WTC11 (cell line): Measurements from ENCODE around the gene STON2. TPM values are rescaled to one million over a fixed set of nuclear protein-coding genes. Genes with fewer than 3 reads are reported as not detected.
A peak's percentile ranks its signal among the peaks of the same experiment; 100 is the strongest.

Source experiments
- CREB1 ChIP-seq: sonication (generic); formaldehyde crosslinking; IDR thresholded peaks from 2 replicates; pipeline ENCODE4 v1.8.0; 2023; ENCODE audit warnings: mild to moderate bottlenecking, missing genetic modification reagents
- CREM ChIP-seq: sonication (generic); formaldehyde crosslinking; IDR thresholded peaks from 2 replicates; pipeline ENCODE4 v1.8.1; 2022; ENCODE audit warnings: mild to moderate bottlenecking, missing genetic modification reagents, moderate library complexity
- E2F1 ChIP-seq: sonication (generic); formaldehyde crosslinking; IDR thresholded peaks from 2 replicates; pipeline ENCODE4 v1.8.0; 2022; ENCODE audit warnings: mild to moderate bottlenecking, missing genetic modification reagents
- EMX1 ChIP-seq: fragments of 250-450 bp; sonication (Bioruptor Pico); IDR thresholded peaks from 2 replicates; pipeline ENCODE4 v1.8.0; 2021; ENCODE audit warnings: mild to moderate bottlenecking
- ETV6 ChIP-seq: sonication (generic); formaldehyde crosslinking; IDR thresholded peaks from 2 replicates; pipeline ENCODE4 v1.8.1; 2022; ENCODE audit warnings: mild to moderate bottlenecking, missing genetic modification reagents
- HMGA2 ChIP-seq: fragments of 250-450 bp; sonication (Bioruptor Pico); IDR thresholded peaks from 2 replicates; pipeline ENCODE4 v1.4.0; 2021; ENCODE audit warnings: mild to moderate bottlenecking, moderate library complexity
- IRF2 ChIP-seq: sonication (generic); formaldehyde crosslinking; IDR thresholded peaks from 2 replicates; pipeline ENCODE4 v1.8.0; 2022; ENCODE audit warnings: low read depth, missing genetic modification reagents, borderline replicate concordance
- NFYB ChIP-seq: sonication (generic); formaldehyde crosslinking; conservative IDR thresholded peaks from 2 replicates; pipeline ENCODE4 v1.8.0; 2022; ENCODE audit warnings: low read depth, missing genetic modification reagents
- NR3C1 ChIP-seq: sonication (generic); formaldehyde crosslinking; conservative IDR thresholded peaks from 2 replicates; pipeline ENCODE4 v1.8.1; 2023; ENCODE audit warnings: low read depth, mild to moderate bottlenecking, missing genetic modification reagents
- PRRX2 ChIP-seq: fragments of 250-450 bp; sonication (Bioruptor Pico); IDR thresholded peaks from 2 replicates; pipeline ENCODE4 v1.8.0; 2021; ENCODE audit warnings: mild to moderate bottlenecking
- RELA ChIP-seq: sonication (generic); formaldehyde crosslinking; IDR thresholded peaks from 2 replicates; pipeline ENCODE4 v1.8.1; 2022; ENCODE audit warnings: missing genetic modification reagents, mild to moderate bottlenecking, borderline replicate concordance
- SMAD3 ChIP-seq: sonication (generic); formaldehyde crosslinking; IDR thresholded peaks from 2 replicates; pipeline ENCODE4 v1.8.0; 2022; ENCODE audit warnings: missing genetic modification reagents, mild to moderate bottlenecking, borderline replicate concordance
- SOX15 ChIP-seq: fragments of 250-450 bp; sonication (Bioruptor Pico); IDR thresholded peaks from 2 replicates; pipeline ENCODE4 v1.9.0; 2021; ENCODE audit warnings: mild to moderate bottlenecking
- TCF7 ChIP-seq: sonication (generic); formaldehyde crosslinking; IDR thresholded peaks from 2 replicates; pipeline ENCODE4 v1.8.0; 2022; ENCODE audit warnings: mild to moderate bottlenecking, low read depth, missing genetic modification reagents, moderate library complexity
- TEAD1 ChIP-seq: sonication (generic); formaldehyde crosslinking; IDR thresholded peaks from 2 replicates; pipeline ENCODE4 v1.8.0; 2022; ENCODE audit warnings: mild to moderate bottlenecking, missing genetic modification reagents
- TP53 ChIP-seq: sonication (generic); formaldehyde crosslinking; IDR thresholded peaks from 2 replicates; pipeline ENCODE4 v1.8.1; 2023; ENCODE audit warnings: mild to moderate bottlenecking, missing genetic modification reagents
- USF1 ChIP-seq: sonication (generic); formaldehyde crosslinking; IDR thresholded peaks from 2 replicates; pipeline ENCODE4 v1.8.0; 2022; ENCODE audit warnings: mild to moderate bottlenecking, missing genetic modification reagents
- ZNF121 ChIP-seq: sonication (generic); formaldehyde crosslinking; IDR thresholded peaks from 2 replicates; pipeline ENCODE4 v1.8.0; 2023; ENCODE audit warnings: missing genetic modification reagents
- ZNF138 ChIP-seq: sonication (generic); formaldehyde crosslinking; conservative IDR thresholded peaks from 2 replicates; pipeline ENCODE4 v1.8.1; 2022; ENCODE audit warnings: mild to moderate bottlenecking, moderate library complexity, missing genetic modification reagents
- ZNF219 ChIP-seq: sonication (generic); formaldehyde crosslinking; IDR thresholded peaks from 2 replicates; pipeline ENCODE4 v1.8.0; 2023; ENCODE audit warnings: missing genetic modification reagents, mild to moderate bottlenecking, borderline replicate concordance
- ZNF232 ChIP-seq: sonication (generic); formaldehyde crosslinking; IDR thresholded peaks from 2 replicates; pipeline ENCODE4 v1.8.0; 2022; ENCODE audit warnings: mild to moderate bottlenecking, missing genetic modification reagents
- ZNF263 ChIP-seq: sonication (generic); formaldehyde crosslinking; IDR thresholded peaks from 2 replicates; pipeline ENCODE4 v1.8.1; 2022; ENCODE audit warnings: low read depth, mild to moderate bottlenecking, moderate library complexity, missing genetic modification reagents
- ZNF317 ChIP-seq: sonication (generic); formaldehyde crosslinking; IDR thresholded peaks from 2 replicates; pipeline ENCODE4 v1.8.1; 2023; ENCODE audit warnings: low read depth, mild to moderate bottlenecking, moderate library complexity, missing genetic modification reagents, borderline replicate concordance
- total RNA-seq: library from RNA; stranded (reverse); gene quantifications from 3 replicates; pipeline ENCODE4 v1.2.3, GENCODE V29; 2021
- TF ChIP-seq, protein P1 (sequence below): sonication (generic); formaldehyde crosslinking; IDR thresholded peaks from 2 replicates; pipeline ENCODE4 v1.8.1; 2023; ENCODE audit warnings: mild to moderate bottlenecking, missing genetic modification reagents
- TF ChIP-seq, protein P2 (sequence below): sonication (generic); formaldehyde crosslinking; conservative IDR thresholded peaks from 2 replicates; pipeline ENCODE4 v1.8.1; 2022; ENCODE audit warnings: mild to moderate bottlenecking, missing genetic modification reagents
- TF ChIP-seq, protein P3 (sequence below): sonication (generic); formaldehyde crosslinking; IDR thresholded peaks from 2 replicates; pipeline ENCODE4 v1.8.0; 2023; ENCODE audit warnings: mild to moderate bottlenecking, missing genetic modification reagents
- TF ChIP-seq, protein P4 (sequence below): sonication (generic); formaldehyde crosslinking; IDR thresholded peaks from 2 replicates; pipeline ENCODE4 v1.8.1; 2022; ENCODE audit warnings: missing genetic modification reagents, borderline replicate concordance
- TF ChIP-seq, protein P5 (sequence below): fragments of 250-450 bp; sonication (Bioruptor Pico); IDR thresholded peaks from 2 replicates; pipeline ENCODE4 v2.1.2; 2022; ENCODE audit warnings: mild to moderate bottlenecking, moderate library complexity
- TF ChIP-seq, protein P6 (sequence below): fragments of 200-600 bp; IDR thresholded peaks from 2 replicates; pipeline ENCODE4 v1.8.0; 2022; ENCODE audit warnings: antibody characterized with exemption
- TF ChIP-seq, protein P7 (sequence below): sonication (generic); formaldehyde crosslinking; IDR thresholded peaks from 2 replicates; pipeline ENCODE4 v1.8.0; 2023; ENCODE audit warnings: missing genetic modification reagents

STON2 gene
- total RNA-seq, 1 experiment from 2014 or later, result 69.2 TPM

DNA sequence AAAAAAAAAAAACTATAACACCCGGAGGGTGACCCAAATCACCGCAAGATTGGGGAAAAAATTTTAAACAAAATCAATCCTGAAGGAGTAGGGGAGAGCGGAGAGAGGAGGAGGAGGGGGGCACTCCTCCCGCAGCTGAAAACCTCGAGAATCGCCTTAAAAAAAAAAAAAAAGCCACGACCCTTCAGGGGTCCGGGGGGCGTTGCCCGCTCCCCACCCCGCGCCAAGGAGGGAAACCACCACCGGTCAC lies 179.6 kb downstream of the STON2 start (continued):
- TF ChIP-seq, protein P1, sequence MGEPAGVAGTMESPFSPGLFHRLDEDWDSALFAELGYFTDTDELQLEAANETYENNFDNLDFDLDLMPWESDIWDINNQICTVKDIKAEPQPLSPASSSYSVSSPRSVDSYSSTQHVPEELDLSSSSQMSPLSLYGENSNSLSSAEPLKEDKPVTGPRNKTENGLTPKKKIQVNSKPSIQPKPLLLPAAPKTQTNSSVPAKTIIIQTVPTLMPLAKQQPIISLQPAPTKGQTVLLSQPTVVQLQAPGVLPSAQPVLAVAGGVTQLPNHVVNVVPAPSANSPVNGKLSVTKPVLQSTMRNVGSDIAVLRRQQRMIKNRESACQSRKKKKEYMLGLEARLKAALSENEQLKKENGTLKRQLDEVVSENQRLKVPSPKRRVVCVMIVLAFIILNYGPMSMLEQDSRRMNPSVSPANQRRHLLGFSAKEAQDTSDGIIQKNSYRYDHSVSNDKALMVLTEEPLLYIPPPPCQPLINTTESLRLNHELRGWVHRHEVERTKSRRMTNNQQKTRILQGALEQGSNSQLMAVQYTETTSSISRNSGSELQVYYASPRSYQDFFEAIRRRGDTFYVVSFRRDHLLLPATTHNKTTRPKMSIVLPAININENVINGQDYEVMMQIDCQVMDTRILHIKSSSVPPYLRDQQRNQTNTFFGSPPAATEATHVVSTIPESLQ (CRISPR knock-in tag), result no peak
- TF ChIP-seq ZNF138 (CRISPR knock-in tag), result no peak
- TF ChIP-seq, protein P2, sequence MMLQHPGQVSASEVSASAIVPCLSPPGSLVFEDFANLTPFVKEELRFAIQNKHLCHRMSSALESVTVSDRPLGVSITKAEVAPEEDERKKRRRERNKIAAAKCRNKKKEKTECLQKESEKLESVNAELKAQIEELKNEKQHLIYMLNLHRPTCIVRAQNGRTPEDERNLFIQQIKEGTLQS, result no peak
- no peak for TF ChIP-seq USF1 (CRISPR knock-in tag)
- no peak for TF ChIP-seq PRRX2 (CRISPR knock-in tag)
- TF ChIP-seq, protein P3, sequence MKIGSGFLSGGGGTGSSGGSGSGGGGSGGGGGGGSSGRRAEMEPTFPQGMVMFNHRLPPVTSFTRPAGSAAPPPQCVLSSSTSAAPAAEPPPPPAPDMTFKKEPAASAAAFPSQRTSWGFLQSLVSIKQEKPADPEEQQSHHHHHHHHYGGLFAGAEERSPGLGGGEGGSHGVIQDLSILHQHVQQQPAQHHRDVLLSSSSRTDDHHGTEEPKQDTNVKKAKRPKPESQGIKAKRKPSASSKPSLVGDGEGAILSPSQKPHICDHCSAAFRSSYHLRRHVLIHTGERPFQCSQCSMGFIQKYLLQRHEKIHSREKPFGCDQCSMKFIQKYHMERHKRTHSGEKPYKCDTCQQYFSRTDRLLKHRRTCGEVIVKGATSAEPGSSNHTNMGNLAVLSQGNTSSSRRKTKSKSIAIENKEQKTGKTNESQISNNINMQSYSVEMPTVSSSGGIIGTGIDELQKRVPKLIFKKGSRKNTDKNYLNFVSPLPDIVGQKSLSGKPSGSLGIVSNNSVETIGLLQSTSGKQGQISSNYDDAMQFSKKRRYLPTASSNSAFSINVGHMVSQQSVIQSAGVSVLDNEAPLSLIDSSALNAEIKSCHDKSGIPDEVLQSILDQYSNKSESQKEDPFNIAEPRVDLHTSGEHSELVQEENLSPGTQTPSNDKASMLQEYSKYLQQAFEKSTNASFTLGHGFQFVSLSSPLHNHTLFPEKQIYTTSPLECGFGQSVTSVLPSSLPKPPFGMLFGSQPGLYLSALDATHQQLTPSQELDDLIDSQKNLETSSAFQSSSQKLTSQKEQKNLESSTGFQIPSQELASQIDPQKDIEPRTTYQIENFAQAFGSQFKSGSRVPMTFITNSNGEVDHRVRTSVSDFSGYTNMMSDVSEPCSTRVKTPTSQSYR, result no peak
- no peak for TF ChIP-seq TEAD1 (CRISPR knock-in tag)
- TF ChIP-seq, protein P4, sequence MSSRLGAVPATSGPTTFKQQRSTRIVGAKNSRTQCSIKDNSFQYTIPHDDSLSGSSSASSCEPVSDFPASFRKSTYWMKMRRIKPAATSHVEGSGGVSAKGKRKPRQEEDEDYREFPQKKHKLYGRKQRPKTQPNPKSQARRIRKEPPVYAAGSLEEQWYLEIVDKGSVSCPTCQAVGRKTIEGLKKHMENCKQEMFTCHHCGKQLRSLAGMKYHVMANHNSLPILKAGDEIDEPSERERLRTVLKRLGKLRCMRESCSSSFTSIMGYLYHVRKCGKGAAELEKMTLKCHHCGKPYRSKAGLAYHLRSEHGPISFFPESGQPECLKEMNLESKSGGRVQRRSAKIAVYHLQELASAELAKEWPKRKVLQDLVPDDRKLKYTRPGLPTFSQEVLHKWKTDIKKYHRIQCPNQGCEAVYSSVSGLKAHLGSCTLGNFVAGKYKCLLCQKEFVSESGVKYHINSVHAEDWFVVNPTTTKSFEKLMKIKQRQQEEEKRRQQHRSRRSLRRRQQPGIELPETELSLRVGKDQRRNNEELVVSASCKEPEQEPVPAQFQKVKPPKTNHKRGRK (CRISPR knock-in tag), result no peak
- TF ChIP-seq IRF2 (CRISPR knock-in tag), result no peak
- TF ChIP-seq SMAD3 (CRISPR knock-in tag), result no peak
- TF ChIP-seq ZNF232 (CRISPR knock-in tag), result no peak
- TF ChIP-seq TP53, result no peak
- no peak for TF ChIP-seq E2F1 (CRISPR knock-in tag)
- no peak for TF ChIP-seq ZNF219 (CRISPR knock-in tag)
- TF ChIP-seq EMX1, result peak; percentile 83; the same call in 1 of the 2 replicates
- TF ChIP-seq CREM (CRISPR knock-in tag), result no peak
- TF ChIP-seq, protein P5, sequence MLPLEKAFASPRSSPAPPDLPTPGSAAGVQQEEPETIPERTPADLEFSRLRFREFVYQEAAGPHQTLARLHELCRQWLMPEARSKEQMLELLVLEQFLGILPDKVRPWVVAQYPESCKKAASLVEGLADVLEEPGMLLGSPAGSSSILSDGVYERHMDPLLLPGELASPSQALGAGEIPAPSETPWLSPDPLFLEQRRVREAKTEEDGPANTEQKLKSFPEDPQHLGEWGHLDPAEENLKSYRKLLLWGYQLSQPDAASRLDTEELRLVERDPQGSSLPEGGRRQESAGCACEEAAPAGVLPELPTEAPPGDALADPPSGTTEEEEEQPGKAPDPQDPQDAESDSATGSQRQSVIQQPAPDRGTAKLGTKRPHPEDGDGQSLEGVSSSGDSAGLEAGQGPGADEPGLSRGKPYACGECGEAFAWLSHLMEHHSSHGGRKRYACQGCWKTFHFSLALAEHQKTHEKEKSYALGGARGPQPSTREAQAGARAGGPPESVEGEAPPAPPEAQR, result no peak
- TF ChIP-seq, protein P6, sequence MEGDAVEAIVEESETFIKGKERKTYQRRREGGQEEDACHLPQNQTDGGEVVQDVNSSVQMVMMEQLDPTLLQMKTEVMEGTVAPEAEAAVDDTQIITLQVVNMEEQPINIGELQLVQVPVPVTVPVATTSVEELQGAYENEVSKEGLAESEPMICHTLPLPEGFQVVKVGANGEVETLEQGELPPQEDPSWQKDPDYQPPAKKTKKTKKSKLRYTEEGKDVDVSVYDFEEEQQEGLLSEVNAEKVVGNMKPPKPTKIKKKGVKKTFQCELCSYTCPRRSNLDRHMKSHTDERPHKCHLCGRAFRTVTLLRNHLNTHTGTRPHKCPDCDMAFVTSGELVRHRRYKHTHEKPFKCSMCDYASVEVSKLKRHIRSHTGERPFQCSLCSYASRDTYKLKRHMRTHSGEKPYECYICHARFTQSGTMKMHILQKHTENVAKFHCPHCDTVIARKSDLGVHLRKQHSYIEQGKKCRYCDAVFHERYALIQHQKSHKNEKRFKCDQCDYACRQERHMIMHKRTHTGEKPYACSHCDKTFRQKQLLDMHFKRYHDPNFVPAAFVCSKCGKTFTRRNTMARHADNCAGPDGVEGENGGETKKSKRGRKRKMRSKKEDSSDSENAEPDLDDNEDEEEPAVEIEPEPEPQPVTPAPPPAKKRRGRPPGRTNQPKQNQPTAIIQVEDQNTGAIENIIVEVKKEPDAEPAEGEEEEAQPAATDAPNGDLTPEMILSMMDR, result no peak
- no peak for TF ChIP-seq ZNF121 (CRISPR knock-in tag)
- TF ChIP-seq HMGA2, result no peak
- TF ChIP-seq ZNF317 (CRISPR knock-in tag), result no peak
- TF ChIP-seq NR3C1 (CRISPR knock-in tag), result no peak
- no peak for TF ChIP-seq CREB1
- no peak for TF ChIP-seq ETV6 (CRISPR knock-in tag)
- TF ChIP-seq NFYB (CRISPR knock-in tag), result 0 out of 2 replicates have a peak, but pooled peaks have one; percentile 11
- no peak for TF ChIP-seq ZNF263 (CRISPR knock-in tag)
- TF ChIP-seq SOX15, result 0 out of 2 replicates have a peak, but pooled peaks have one; percentile 77
- TF ChIP-seq, protein P7, sequence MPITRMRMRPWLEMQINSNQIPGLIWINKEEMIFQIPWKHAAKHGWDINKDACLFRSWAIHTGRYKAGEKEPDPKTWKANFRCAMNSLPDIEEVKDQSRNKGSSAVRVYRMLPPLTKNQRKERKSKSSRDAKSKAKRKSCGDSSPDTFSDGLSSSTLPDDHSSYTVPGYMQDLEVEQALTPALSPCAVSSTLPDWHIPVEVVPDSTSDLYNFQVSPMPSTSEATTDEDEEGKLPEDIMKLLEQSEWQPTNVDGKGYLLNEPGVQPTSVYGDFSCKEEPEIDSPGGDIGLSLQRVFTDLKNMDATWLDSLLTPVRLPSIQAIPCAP, result no peak
- no peak for TF ChIP-seq TCF7 (CRISPR knock-in tag)
- TF ChIP-seq RELA (CRISPR knock-in tag), result no peak
